SKM-1 treated with dmso at 0.1 percent for 144 hours (cell line): ENCODE results near the gene TSPAN18.

ENCODE experiments used
- DNase-seq: peaks from one replicate; lab custom pipeline; 2025; ENCODE audit not compliant: unreplicated experiment; lab: John Stamatoyannopoulos, UW

Gene TSPAN18

DNA sequence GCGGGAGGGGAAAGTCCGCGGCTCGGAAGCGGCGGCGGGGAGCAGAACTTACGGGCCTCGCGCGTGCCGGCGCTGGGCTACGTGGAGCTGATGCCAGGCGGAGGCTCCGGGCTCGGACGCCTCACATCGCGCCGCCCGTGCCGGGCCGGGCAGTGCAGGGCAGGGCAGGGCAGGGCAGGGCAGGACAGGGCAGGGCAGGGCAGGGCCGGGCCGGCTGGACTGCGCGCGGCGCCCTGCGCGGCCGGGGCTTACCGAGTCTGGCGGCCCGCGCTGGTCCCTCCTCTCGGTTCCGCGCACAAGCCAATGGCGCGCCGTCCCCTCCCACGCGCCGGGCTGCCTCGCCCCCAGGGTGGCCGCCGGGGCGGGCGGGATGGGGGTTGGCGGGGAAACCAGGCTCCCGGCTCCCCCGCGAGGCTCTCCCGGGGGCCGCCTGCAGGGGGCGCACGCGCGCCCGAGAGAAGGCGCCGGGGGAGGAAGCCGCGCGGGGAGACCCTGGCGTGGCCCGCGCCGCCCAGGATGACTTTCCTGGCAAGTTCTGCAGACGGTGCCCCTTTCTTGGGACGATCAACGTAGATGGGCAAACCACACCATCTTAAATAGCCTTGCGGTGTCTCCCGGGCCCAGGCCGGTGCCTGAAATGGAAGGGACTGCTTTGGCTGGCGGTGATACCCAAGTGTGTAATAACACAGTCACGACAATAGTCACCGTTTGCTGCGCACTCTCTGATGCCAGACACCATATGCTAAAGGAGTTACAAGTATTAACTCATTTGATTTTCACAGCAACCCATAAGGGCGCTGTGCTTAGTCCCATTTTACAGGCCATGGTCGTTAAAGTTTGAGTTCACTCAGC, 224.1 kb downstream of the TSPAN18 start, which contains the start of gene TP53I11:
TSS of gene TP53I11 (minus strand) at position 259 of the 852 bp plus-strand sequence. CDS start 12,548 bp downstream, outside the sequence.
- peak; percentile 44 for DNase-seq

- DNase-seq, result no peak
These were observed 225.3 kb downstream of the TSPAN18 start for GRCh38 chr11:44952082-44952481.

DNA sequence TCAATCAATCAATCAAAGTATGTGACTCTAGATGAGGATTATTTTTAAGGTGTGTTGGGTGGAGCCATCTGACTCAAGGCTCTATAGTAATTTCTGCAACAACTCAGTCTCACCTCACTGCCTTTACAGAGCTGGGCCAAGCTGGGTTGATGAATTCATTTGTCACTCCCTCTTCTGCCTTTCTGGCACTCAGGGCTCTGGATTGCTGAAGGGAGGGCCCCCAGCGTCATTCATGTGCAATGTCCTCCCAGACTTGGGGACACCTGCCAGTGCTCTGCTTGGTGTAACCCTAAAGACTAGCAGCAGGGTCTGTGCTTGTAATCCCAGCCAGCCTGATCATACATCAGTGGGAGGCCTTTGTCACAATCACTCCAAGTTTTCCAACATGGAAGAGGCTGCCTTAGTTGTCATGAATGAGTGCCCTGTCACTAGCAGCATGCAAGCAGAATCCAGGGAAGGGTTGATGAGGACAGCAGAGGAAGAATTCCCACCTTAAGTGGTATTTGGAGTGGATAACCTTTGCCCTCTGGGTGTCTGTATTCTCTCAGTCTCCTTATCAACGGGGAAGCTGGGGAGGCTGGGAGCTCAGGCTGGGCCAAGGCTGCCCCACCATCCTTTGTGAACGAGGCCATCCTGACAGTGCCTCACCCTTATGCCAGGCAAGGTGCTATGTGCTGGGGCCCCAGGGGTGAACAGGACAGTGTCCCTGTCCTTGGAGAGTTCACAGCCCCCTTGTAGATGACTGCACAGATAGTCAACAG, 225.9 kb downstream of the TSPAN18 start:
- DNase-seq, result no peak

- DNase-seq, result no peak
These were observed 227.5 kb downstream of the TSPAN18 start for GRCh38 chr11:44954051-44954906.

GRCh38 chr11:44955015-44955738, 228.4 kb downstream of the TSPAN18 start:
- DNase-seq, result peak; percentile 95

DNA sequence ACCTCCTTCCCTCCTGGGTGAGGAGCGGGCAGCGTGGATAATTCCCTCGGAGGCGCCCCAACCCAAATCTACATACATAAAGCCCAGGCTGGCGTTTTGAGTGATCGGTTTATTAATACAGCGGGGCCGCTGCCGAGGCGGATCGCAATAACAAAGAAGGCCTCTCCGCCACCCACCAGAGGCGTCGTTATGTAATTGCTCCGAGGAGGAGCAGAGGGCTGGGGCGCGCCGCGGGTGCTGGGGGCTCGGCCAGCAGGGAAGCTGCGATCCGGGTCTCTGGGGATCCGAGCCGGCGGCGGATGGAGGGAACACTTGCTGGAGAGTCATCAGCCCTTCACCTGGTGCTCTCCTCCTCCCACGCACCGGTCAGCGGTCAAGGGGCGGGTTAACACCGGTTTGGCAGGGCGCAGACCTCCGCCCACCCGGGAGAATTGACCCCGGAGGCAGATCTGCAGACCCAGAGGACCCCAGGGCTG, 230.3 kb downstream of the TSPAN18 start:
- DNase-seq, result no peak

DNA sequence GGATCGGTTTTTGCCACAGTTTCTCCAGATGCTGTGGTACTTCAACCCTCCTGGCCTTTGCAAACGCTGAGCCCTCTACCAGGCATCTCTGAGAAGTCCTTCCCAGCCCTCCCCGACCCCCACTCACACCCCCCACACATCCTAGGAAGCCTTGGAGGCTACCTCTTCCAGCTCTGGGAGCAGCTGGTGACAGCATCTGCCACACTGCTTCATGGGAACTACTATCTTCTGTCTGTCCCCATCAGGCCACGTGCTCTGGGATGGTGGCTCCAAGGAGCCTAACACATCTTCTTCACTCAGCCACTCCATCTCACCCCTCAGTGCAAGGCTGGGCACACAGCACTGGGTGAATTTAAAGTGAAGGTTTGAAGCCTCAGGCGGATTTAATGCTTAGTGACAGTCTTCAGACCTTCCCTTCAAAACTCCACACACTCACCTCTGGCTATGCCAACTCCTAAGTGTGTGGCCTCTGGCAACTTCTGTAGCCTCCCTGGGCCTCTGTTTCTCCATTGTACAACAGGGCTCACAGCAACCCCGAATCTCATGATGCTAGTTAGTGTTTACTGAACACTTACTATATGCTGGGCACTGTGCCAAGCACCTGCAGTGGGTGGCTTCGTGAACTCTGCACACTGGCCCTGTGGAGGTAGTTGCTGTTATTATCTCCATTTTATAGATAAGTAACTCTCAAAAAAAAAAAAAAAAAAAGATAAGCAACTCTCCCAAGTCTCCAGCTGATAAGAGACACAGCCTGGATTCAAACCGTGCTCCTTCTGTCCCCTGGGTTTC, 231.2 kb downstream of the TSPAN18 start:
- no peak for DNase-seq

- DNase-seq, result no peak
These were observed 232.3 kb downstream of the TSPAN18 start for GRCh38 chr11:44959064-44959463.

DNA sequence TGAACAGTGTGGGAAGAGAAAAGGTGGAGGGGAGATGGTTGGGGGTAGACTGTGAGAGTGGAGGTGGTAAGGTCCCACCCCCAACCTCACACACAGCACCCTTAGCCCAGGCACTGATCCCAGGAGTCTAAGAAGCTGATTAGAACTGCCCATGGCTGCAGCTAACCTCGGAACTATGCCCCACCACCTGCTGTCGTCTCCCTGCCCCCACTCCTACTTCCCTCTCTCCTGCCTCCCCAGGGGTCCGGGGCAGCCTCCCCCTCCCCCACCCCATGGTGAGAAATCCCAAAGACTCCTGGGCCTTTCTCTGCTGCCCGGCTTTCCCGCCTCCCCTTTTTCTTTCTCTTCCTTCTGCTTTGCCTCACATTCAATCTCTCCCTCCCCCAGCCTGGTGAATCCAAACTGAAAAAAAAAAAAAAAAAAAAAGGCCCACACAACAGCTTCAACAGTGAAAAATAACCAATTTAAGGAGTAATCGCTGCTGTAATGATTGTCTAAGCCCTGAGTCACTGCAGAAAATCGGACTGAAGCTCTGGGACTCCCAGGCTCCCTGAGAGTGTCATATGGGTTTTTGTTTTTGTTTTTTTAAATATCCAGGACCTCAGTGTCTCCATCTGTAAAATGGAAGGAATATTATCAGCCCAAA, 233.6 kb downstream of the TSPAN18 start:
- DNase-seq, result no peak

- DNase-seq, result no peak
These were observed 235.7 kb downstream of the TSPAN18 start for GRCh38 chr11:44962464-44962863.

- no peak for DNase-seq
These were observed 236.4 kb downstream of the TSPAN18 start for GRCh38 chr11:44963136-44963535.

- no peak for DNase-seq
These were observed 237.2 kb downstream of the TSPAN18 start for GRCh38 chr11:44963948-44964347.

GRCh38 chr11:44964526-44965209, 237.9 kb downstream of the TSPAN18 start:
- DNase-seq, result peak; percentile 17

DNA sequence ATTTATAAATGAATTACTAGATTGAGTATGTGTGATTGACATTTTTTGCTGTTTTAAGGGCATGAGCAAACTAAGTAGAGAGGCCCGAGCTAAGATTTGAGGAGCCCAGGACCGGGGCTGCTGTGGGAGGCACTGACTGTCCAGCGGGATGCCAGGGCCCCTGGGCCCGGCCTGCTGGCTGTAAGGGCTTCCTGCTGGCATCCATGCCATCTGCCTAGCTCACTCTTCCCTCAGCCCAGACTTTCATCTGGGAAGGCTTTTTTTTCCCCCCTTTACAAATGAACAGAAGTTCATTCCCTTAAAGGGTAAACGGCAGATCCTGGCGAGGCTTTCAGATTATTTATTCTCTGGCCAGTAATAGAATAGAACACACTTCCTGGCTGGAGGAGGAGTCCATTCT, 239.9 kb downstream of the TSPAN18 start:
- DNase-seq, result no peak

DNA sequence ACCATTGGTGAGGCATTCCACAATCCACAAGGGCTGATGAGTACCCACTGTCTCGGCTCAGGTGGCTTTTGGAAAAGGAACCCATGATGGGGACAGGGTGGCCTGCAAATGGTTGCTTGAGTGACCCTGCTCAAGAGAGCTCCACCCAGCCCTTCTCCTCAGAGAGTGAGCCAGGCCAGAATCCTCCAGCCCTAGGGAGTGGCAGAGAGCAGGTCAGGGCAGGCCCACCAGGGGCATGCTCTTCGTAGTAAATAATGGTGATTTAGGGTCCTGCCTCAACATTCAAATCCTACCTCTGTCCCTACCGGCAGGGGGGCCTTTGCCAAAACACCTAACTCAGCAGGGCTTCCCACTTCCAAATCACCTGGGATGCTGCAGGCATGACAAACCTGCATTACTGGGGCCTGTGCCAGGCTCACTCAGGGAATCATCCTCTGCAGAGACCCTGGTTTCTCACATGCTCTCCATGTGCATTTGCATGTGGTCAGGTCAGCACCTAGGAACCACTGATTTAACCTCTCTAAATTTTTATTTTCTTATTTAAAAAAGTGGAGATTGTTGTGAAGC, 241.3 kb downstream of the TSPAN18 start:
- no peak for DNase-seq

- DNase-seq, result no peak
These were observed 241.7 kb downstream of the TSPAN18 start for GRCh38 chr11:44968510-44968909.

DNA sequence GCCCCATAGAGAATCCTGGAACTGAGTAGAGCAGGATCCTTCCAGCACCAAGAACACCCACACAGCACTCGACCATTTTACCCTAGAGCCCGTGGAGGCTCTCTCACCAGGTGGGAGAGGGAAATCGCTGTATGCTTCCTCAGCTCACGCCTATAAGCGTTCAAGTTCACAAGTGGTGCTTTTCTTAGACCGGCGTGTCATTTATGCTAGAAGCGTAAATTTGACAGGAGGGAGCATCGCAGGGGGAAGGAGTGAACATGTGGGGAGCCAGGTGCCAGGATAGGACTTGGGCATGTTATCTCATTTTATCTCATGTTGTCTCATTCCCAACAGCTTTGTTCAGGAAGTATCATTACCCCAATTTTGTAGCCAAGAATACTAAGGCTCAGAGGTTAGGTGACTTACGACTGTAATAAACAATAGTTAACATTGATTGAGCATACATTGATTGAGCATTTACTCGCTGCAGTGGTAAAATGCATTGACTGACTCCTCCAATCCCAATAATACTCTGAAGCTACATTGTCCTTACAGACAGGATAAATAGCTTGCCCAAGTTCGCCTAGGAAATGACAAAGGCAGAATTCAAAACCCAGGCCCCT, 243.0 kb downstream of the TSPAN18 start:
- no peak for DNase-seq

DNA sequence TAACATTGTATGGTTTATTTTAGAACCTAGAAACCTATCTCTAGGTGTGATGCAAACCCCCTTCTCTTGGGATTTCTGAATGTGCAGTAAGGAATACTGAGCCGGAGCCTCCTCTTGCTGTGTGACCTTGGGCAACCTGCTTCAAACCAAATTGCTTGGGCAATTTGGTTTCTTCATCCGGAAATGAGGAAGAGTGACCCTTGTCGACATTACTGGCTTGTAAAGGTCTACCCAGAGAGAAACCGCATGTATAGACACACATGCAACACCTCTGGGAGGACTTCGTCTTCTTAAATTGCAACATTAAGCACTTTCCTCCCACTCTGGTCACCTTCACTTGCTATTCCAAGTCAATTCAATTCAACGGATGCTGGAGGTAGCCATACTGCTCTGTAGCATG, 243.5 kb downstream of the TSPAN18 start:
- peak; percentile 98 for DNase-seq
